C4-2B (cell line): ENCODE data around the gene MAP7D1.

Experiments
- ZFX ChIP-seq: fragments of 450-650 bp; IDR thresholded peaks from 2 replicates; pipeline ENCODE4 v1.6.1; 2017
- TF ChIP-seq, protein P1 (sequence below): fragments of 450-650 bp; conservative IDR thresholded peaks from 2 replicates; pipeline ENCODE4 v1.5.1; 2017; ENCODE audit warnings: mild to moderate bottlenecking

DNA sequence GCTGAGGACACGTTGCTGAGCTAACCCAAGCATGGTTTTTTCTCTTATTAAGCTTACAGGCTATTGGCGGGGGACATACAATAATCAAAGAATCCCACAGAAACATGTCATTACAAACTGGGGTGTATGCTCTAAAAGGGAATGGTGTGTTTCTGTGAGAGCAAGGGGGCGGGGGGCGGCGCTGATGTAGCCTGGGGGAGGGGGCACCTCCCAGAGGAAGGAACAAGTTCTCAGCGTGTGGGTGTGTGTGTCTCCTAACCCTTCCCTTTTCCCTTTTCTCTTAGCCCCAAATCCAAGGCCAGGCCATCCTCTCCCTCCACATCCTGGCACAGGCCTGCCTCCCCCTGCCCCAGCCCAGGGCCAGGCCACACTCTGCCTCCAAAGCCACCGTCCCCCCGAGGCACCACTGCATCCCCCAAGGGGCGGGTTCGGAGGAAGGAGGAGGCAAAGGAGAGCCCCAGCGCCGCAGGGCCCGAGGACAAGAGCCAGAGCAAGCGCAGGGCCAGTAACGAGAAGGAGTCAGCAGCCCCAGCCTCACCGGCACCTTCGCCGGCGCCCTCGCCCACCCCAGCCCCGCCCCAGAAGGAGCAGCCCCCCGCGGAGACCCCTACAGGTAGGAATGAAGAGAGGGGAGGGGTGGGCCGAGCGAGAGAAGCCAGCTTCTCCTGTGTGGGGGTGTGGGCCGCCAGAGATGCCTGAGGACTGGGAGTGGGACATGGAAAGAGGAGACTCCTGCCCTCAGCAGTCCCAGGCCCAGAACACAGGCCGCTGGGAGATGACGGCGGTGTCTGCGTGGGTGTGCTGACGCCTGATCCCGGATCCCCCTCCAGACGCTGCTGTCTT is 21.9 kb downstream of the MAP7D1 start:
- TF ChIP-seq, protein P1, sequence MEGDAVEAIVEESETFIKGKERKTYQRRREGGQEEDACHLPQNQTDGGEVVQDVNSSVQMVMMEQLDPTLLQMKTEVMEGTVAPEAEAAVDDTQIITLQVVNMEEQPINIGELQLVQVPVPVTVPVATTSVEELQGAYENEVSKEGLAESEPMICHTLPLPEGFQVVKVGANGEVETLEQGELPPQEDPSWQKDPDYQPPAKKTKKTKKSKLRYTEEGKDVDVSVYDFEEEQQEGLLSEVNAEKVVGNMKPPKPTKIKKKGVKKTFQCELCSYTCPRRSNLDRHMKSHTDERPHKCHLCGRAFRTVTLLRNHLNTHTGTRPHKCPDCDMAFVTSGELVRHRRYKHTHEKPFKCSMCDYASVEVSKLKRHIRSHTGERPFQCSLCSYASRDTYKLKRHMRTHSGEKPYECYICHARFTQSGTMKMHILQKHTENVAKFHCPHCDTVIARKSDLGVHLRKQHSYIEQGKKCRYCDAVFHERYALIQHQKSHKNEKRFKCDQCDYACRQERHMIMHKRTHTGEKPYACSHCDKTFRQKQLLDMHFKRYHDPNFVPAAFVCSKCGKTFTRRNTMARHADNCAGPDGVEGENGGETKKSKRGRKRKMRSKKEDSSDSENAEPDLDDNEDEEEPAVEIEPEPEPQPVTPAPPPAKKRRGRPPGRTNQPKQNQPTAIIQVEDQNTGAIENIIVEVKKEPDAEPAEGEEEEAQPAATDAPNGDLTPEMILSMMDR: no peak
- no peak for TF ChIP-seq ZFX
